ENCODE data around the gene ACTL6B. TPM values are rescaled to one million over a fixed set of nuclear protein-coding genes. Genes with fewer than 3 reads are reported as not detected.

Gene ACTL6B
- total and polyA plus RNA-seq, 2 of the 8 experiments (the other 6 are each of a cell fraction or from before 2014, with no cell fraction given) = 2.1 to 4.5 TPM

- TF ChIP-seq ATF2 (IDR thresholded peaks at IDR 0.05; ENCODE audit: low read length) (no peak), ZNF274 (IDR thresholded peaks at IDR 0.05; ENCODE audit: borderline replicate concordance, extremely low read depth, low read length) (no peak)
Observed at GRCh38 chr7:100606313-100606712, 49.9 kb downstream of the ACTL6B start (continued).

Data from H1 (cell line).